GM23338 (cell line): ENCODE results near the gene NFAT5.

ENCODE experiments used
- CREB1 ChIP-seq: fragments of 250-450 bp; sonication (Bioruptor Pico); IDR thresholded peaks from 2 replicates; pipeline ENCODE4 v1.5.0; 2020; ENCODE audit warnings: low read depth, mild to moderate bottlenecking, moderate library complexity
- CTCF ChIP-seq, 2 experiments: fragments of 200-600 bp in 1 of 2; sonication (generic) in 1 of 2; conservative IDR thresholded peaks; 2 replicates each; pipeline versions ENCODE4 v1.5.1 to v1.6.1; 2016 to 2017; ENCODE audit warnings: antibody characterized with exemption in 2 of 2, low read depth in 2 of 2, mild to moderate bottlenecking in 2 of 2, moderate library complexity in 1 of 2
- ETS1 ChIP-seq: IDR thresholded peaks from 2 replicates; pipeline ENCODE4 v1.6.1; 2016; ENCODE audit warnings: antibody characterized with exemption
- EZH2 ChIP-seq: fragments of 200-600 bp; sonication (generic); IDR thresholded peaks from one replicate; pipeline ENCODE4 v1.8.0; 2017; ENCODE audit warnings: antibody characterized with exemption, mild to moderate bottlenecking, low read depth; ENCODE audit not compliant: unreplicated experiment
- EZH2phosphoT487 ChIP-seq: fragments of 200-600 bp; sonication (generic); IDR thresholded peaks from one replicate; pipeline ENCODE4 v1.8.1; 2018; ENCODE audit warnings: antibody characterized with exemption; ENCODE audit not compliant: unreplicated experiment
- JUNB ChIP-seq: IDR thresholded peaks from one replicate; pipeline ENCODE4 v1.6.1; 2016; ENCODE audit warnings: antibody characterized with exemption; ENCODE audit not compliant: unreplicated experiment
- NANOG ChIP-seq: IDR thresholded peaks from 2 replicates; pipeline ENCODE4 v1.6.1; 2016; ENCODE audit warnings: antibody characterized with exemption, borderline replicate concordance
- POLR2AphosphoS5 ChIP-seq: IDR thresholded peaks from 2 replicates; pipeline ENCODE4 v1.6.1; 2016; ENCODE audit warnings: antibody characterized with exemption, low read depth
- REST ChIP-seq: IDR thresholded peaks from one replicate; pipeline ENCODE4 v1.6.1; 2018; ENCODE audit warnings: antibody characterized with exemption; ENCODE audit not compliant: unreplicated experiment

GRCh38 chr16:69744363-69745231 lies 178.8 kb downstream of the NFAT5 start:
- TF ChIP-seq CTCF (conservative IDR thresholded peaks at IDR 0.05; ENCODE audit: low read depth in 2 of 2) (no peak), POLR2AphosphoS5 (no peak), NANOG (no peak), EZH2 (no peak), REST (no peak), EZH2phosphoT487 (no peak), ETS1 (no peak), CREB1 (CRISPR knock-in tag) (no peak), JUNB (no peak)
